PC-3 (cell line): ENCODE measurements around the gene KLHL7.

Experiments
- CTCF ChIP-seq: fragments of 300-600 bp; sonication (generic); conservative IDR thresholded peaks from 2 replicates; pipeline ENCODE4 v1.5.1; 2017; ENCODE audit warnings: antibody characterized with exemption, low read depth, mild to moderate bottlenecking, low read length
- EZH2 ChIP-seq: fragments of 300-600 bp; sonication (generic); IDR thresholded peaks from one replicate; pipeline ENCODE4 v1.6.1; 2017; ENCODE audit warnings: antibody characterized with exemption, mild to moderate bottlenecking, low read length; ENCODE audit not compliant: unreplicated experiment

- no peak for TF ChIP-seq CTCF
- no peak for TF ChIP-seq EZH2
Observed at GRCh38 chr7:23164846-23165245, 59.3 kb downstream of the KLHL7 start.
